Erythroblast (primary cell): Measurements from ENCODE around the gene YY1AP1.

Experiments used
- GATA1 ChIP-seq: IDR thresholded peaks from 2 replicates; pipeline ENCODE4 v1.6.1; 2011; ENCODE audit warnings: low read depth, mild to moderate bottlenecking, control low read depth, low read length, moderate library complexity
- POLR2A ChIP-seq: IDR thresholded peaks from 2 replicates; pipeline ENCODE4 v1.6.1; 2011; ENCODE audit warnings: mild to moderate bottlenecking, low read length

- no peak for TF ChIP-seq POLR2A
- TF ChIP-seq GATA1, result no peak
Measured at GRCh38 chr1:155703216-155703615, 14.6 kb upstream of the YY1AP1 start.
